ENCODE data around the gene CEP41. TPM values are rescaled to one million over a fixed set of nuclear protein-coding genes. Genes with fewer than 3 reads are reported as not detected.

The CEP41 gene
- total RNA-seq, 1 donor from 2014 or later: 16.5 TPM

- no peak overlapping the region for H3K4me3 ChIP-seq
- H3K4me1 ChIP-seq: peaks cover 15% of the 10 kb centered on the region
- no peaks in the 10 kb centered on the region for H3K27me3 ChIP-seq
- H3K4me3 Mint-ChIP-seq: peak overlapping the region; percentile 63
- peak overlapping the region; percentile 53 for H3K27ac Mint-ChIP-seq
- no peak overlapping the region for H3K27ac ChIP-seq
- H3K79me2 ChIP-seq (ENCODE audit: low read depth): peaks cover 19% of the 10 kb centered on the region
- H3K27me3 Mint-ChIP-seq (ENCODE audit: insufficient read depth, low read depth): peaks cover 19% of the 10 kb centered on the region
- peaks cover 13% of the 10 kb centered on the region for H3K36me3 Mint-ChIP-seq
- no peaks in the 10 kb centered on the region for H4K20me1 ChIP-seq (ENCODE audit: low read depth)
- TF ChIP-seq EZH2phosphoT487 (IDR thresholded peaks at IDR 0.05) (no peak), EZH2 (IDR thresholded peaks at IDR 0.05) (no peak), CTCF (IDR thresholded peaks at IDR 0.05) (no peak)
- H3F3A ChIP-seq (ENCODE audit: low read depth): peaks cover 16% of the 10 kb centered on the region
- no peaks in the 10 kb centered on the region for H3K9me3 ChIP-seq (ENCODE audit: low read depth)
- no peak for DNase-seq (ENCODE audit: low spot score)
- H3K4me2 ChIP-seq: peak overlapping the region; percentile 74
- no peaks in the 10 kb centered on the region for H3K36me3 ChIP-seq
- H3K9me3 Mint-ChIP-seq: peaks cover 21% of the 10 kb centered on the region
- H3K4me1 Mint-ChIP-seq: peaks cover 35% of the 10 kb centered on the region
- no peak overlapping the region for H3K9ac ChIP-seq
- H2AFZ ChIP-seq (replicated peaks): peak overlapping the region; percentile 92
Observed at GRCh38 chr7:130485734-130486113, 44.9 kb upstream of the CEP41 start.

DNA sequence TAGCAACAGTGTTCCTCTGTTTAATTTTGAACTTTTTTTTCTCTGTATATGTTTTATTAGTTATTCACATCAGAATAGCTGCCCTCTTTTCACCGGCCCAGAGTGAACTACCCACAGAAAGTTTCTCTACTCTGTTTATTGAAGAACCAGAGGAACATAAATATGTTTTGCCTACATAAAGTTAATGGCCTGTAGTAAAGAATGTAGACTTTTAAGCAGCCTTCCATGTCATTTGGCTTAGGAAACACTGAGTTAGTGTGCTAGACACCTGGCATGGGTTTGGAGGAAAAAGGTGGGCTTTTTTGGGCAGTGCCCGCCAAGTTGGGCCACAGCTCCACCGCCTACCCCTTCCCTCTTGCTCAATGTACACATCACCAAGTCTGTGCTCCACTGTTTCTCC is 42.2 kb upstream of the CEP41 start:
- no peak overlapping the region for H3K27ac Mint-ChIP-seq
- Histone ChIP-seq H4K20me1 (ENCODE audit: low read depth) (no peaks in the 10 kb centered on the region), H3F3A (ENCODE audit: low read depth) (no peaks in the 10 kb centered on the region), H3K9me3 (ENCODE audit: low read depth) (no peaks in the 10 kb centered on the region), H3K36me3 (no peaks in the 10 kb centered on the region), H3K4me1 (no peaks in the 10 kb centered on the region), H3K27ac (no peak overlapping the region), H3K79me2 (ENCODE audit: low read depth) (peaks cover 10% of the 10 kb centered on the region), H3K27me3 (no peaks in the 10 kb centered on the region), H3K4me2 (no peak overlapping the region), H3K9ac (no peak overlapping the region), H2AFZ (replicated peaks) (no peak overlapping the region), H3K4me3 (no peak overlapping the region)
- H3K4me3 Mint-ChIP-seq: no peak overlapping the region
- DNase-seq (ENCODE audit: low spot score): no peak
- no peaks in the 10 kb centered on the region for H3K36me3 Mint-ChIP-seq
- TF ChIP-seq CTCF (IDR thresholded peaks at IDR 0.05) (no peak), EZH2 (IDR thresholded peaks at IDR 0.05) (no peak), EZH2phosphoT487 (IDR thresholded peaks at IDR 0.05) (no peak)
- H3K4me1 Mint-ChIP-seq: peaks cover 14% of the 10 kb centered on the region
- H3K9me3 Mint-ChIP-seq: peaks cover 20% of the 10 kb centered on the region
- peaks cover 22% of the 10 kb centered on the region for H3K27me3 Mint-ChIP-seq (ENCODE audit: insufficient read depth, low read depth)

GRCh38 chr7:130481898-130482297 is 41.1 kb upstream of the CEP41 start:
- Histone ChIP-seq H3K79me2 (ENCODE audit: low read depth) (peaks cover under 1% of the 10 kb centered on the region), H4K20me1 (ENCODE audit: low read depth) (no peaks in the 10 kb centered on the region), H3K27ac (no peak overlapping the region), H3K4me2 (no peak overlapping the region), H3K9ac (no peak overlapping the region), H3K9me3 (ENCODE audit: low read depth) (no peaks in the 10 kb centered on the region), H3K36me3 (no peaks in the 10 kb centered on the region), H3K4me3 (no peak overlapping the region), H3K27me3 (no peaks in the 10 kb centered on the region), H3K4me1 (no peaks in the 10 kb centered on the region), H3F3A (ENCODE audit: low read depth) (no peaks in the 10 kb centered on the region), H2AFZ (replicated peaks) (peak overlapping the region; percentile 85)
- H3K36me3 Mint-ChIP-seq: no peaks in the 10 kb centered on the region
- TF ChIP-seq EZH2 (IDR thresholded peaks at IDR 0.05): no peak
- no peak for TF ChIP-seq CTCF (IDR thresholded peaks at IDR 0.05)
- TF ChIP-seq EZH2phosphoT487 (IDR thresholded peaks at IDR 0.05): no peak
- no peak overlapping the region for H3K4me3 Mint-ChIP-seq
- peak overlapping the region; percentile 59 for H3K27ac Mint-ChIP-seq
- H3K9me3 Mint-ChIP-seq: peaks cover 28% of the 10 kb centered on the region
- peaks cover 16% of the 10 kb centered on the region for H3K27me3 Mint-ChIP-seq (ENCODE audit: insufficient read depth, low read depth)
- peaks cover 11% of the 10 kb centered on the region for H3K4me1 Mint-ChIP-seq
- no peak for DNase-seq (ENCODE audit: low spot score)
